ENCODE results near the gene PKN1.
"Not testable (repeated sequence)": the region's sequence is repeated elsewhere in the genome, so short reads cannot be mapped to it uniquely, and the experiment has no call there.

The PKN1 gene

DNA sequence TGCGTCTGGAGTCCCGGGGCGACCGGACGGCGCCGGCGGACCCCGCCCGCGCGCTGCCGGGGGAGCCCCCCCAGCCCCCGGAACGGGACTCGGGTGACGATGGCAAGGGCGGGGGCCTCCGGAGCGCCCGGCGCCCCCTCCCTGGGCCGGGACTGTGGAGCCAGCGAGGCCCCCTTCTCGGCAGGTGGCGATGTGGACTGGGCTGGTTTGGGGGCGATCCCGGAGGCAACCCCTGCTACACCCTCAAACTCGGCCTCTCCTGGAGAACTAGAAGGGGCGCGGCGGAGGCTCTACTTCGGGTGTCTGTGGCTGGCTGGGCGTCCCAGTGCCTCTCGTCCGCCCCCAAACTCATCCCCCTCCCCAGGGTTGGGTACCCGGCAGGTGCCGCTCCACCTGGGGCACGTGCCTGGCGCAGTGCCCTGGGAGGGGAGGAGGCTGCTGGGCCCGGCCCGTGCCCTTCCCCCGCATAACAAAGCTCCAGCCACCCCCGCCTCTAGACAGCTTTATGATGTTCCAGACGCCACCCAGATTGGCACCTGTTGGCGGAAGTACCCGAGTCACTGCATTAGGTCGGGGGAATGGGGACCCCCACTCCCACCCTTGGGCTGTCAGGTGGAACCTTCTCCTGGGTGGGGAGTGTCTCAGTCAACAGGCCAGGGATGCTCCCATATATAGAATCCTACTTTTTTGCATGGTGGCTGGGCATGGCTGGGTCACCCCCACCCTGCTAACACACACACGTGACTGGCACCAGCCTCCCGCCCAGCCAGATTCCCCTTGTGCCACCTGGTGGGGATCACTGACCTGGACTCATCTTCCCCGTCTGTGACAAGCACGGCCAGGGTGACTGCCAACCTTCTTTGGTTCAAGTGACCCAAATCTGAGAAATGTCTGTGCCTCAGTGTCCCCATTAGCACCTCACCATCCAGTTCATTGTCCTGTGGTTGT is 722 bp downstream of the PKN1 start:
- peak; percentile 43 for DNase-seq

GRCh38 chr19:14434543-14435319 is 1.6 kb downstream of the PKN1 start:
- DNase-seq, result peak; percentile 21

DNA sequence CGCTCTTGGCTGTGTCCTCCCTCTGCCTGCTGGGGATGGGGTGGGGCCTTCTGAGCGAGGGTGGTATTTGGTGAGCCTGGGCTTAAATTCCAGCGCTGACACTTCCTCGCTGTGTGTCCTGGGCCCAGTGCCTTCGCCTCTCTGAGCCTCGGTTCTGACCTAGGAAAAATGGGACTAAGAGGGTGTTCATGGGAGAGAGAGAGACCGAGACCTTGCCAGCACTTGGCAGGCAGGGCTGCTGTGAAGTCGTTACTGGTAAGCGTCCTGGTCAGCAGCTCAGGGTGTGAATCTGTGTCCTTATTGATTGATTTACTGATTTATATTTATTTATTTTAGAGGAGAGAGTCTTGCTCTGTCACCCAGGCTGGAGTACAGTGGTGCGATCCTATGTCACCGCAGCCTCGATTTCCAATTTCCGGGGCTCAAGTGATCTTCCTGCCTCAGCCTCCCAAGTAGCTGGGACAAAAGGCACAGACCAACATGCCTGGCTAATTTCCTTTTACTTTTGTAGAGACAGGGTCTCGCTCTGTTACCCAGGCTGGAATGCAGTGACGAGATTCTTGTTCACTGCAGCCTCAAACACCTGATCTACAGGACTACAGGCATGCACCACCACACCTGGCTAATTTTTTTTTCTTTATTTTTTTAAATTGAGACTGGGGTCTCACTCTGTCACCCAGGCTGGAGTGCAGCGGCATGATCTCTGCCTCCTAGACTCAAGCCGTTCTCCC is 2.4 kb downstream of the PKN1 start:
- no peak for DNase-seq

- no peak for DNase-seq
These were observed 4.6 kb downstream of the PKN1 start for GRCh38 chr19:14437578-14438140.

DNA sequence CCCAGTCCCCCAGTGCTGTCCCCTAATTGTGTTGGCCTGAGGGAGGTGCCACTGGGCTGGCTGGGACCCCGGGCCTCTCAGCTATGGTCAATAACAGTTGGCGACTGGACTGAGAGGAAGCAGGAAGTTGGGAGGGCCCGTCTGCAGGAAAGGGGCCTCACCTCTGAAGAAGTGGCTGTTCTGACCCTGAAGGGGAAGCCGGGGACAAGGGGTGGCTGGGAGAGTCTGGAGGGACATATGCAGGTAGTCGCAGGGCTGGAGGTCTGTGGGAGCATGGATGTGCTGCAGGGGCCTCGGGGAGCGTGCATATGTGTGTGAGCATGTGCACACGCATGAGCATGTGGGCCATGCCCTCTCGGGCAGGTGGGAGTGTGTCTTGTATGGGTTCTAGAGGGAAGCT is 5.9 kb downstream of the PKN1 start:
- DNase-seq, result no peak

DNA sequence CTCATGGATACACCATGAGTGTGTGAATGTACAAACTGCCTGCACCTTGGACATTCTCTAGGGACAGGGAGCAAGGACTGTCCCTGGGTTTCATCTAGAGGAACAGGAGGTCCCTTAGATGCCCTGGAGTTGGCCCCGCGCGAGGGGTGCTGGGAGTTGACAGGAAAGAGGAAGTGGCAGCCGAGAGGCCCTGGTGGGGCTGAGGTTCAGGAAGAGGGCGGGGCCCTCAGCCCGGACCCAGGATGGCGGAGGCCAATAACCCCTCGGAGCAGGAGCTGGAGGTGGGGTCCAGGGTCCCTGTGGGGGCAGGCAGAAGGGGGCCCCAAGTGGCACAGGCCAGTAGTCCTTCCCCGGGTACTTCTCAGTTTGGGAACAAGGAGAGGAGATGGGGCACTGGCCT is 6.9 kb downstream of the PKN1 start:
- peak; percentile 64 for DNase-seq

DNA sequence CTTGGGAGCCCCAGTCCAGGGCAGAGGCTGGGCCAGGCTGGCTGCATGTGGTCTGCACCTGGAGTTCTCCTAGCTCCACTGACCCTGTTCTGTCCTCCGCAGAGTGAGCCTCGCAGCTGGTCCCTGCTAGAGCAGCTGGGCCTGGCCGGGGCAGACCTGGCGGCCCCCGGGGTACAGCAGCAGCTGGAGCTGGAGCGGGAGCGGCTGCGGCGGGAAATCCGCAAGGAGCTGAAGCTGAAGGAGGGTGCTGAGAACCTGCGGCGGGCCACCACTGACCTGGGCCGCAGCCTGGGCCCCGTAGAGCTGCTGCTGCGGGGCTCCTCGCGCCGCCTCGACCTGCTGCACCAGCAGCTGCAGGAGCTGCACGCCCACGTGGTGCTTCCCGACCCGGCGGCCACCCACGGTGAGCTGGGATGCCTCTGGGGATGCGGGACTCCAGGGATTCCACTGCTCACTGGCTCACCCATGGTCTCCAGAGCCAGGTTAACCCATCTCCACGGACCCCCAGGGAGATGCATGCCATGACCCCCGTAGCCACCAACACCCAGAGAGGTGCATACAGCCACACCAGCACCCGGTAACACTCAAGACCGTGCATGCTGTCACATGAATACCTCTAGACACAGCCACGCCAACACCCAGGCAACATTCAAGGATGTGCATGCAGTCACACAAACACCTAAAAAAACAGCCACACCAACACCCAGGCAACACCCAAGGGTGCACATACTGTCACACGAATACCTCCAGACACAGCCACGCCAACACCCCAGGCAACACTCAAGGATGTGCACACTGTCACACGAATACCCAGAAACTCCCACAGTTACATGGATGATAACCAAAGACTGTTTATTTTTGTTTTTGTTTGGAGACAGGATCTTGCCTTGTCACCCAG is 8.2 kb downstream of the PKN1 start:
- no peak for DNase-seq

DNA sequence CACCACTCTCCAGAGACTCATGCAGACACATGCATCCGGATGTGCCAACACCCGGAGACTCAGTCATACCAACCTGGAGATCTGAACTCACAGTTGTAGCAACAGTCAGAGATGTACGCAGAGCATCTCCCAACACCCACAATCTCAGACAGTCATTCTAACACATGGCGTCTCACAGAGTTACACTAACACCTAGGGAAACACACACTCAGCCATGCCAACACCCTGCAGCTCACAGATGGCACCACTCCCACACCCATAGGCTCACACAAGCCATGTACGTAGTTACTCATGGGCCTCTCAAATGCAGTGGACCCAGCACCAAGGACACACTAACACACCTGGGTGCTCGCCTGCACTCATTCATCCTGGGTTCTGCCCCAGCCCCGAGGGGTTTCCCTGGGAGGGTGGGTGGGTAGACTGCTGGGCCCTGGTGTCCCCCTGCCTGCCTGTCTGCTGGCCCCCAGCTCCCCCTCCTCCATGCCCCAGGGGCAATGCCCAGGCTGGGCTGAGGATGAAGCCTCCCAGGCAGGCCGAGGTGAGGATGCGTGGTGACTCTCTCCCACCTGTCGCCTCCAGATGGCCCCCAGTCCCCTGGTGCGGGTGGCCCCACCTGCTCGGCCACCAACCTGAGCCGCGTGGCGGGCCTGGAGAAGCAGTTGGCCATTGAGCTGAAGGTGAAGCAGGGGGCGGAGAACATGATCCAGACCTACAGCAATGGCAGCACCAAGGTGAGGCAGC is 10.0 kb downstream of the PKN1 start:
- no peak for DNase-seq

GRCh38 chr19:14443632-14444216 is 10.6 kb downstream of the PKN1 start:
- DNase-seq, result no peak

DNA sequence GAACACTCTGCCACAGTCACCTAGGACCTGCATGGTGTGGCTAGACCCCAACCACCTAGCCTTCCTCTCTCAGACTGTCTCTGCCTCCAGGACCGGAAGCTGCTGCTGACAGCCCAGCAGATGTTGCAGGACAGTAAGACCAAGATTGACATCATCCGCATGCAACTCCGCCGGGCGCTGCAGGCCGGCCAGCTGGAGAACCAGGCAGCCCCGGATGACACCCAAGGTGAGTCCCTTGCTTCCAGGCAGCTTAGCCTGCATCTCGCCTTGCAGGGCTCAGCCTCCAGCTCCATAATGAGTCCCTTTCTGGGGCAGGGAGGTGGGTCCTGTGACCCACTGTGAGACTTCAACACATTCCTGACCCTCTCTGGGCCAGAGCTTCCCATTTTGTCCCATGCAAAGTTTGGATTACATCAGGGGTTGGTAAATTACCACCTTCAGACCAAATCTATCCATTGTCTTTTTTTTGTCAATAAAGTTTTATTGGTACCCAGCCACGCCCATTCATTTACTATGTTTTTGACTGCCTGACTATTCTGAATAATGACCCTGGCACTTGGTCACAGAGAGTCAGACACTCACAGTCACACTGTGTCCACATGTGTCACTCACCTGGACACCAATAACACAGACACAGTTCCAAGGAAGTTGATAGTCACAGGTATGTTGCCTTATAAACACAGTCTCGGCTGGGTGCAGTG is 13.4 kb downstream of the PKN1 start:
- no peak for DNase-seq

DNA sequence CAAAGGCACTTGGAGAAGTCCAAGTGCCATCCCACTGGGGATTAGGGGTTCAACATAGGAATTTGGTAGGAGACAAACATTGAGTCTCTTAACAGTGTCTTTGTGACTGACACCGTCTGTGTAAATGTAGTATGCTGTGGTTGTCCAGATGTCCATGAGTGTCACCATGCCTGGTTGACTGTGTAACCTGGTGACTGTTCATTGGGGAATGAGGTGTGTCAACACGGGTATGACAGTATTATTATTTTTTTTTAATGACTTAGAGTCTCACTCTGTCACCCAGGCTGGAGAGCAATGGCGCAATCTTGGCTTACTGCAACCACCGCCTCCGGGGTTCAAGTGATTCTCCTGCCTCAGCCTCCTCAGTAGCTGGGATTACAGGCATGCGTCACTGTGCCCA is 16.2 kb downstream of the PKN1 start:
- DNase-seq, result no peak

DNA sequence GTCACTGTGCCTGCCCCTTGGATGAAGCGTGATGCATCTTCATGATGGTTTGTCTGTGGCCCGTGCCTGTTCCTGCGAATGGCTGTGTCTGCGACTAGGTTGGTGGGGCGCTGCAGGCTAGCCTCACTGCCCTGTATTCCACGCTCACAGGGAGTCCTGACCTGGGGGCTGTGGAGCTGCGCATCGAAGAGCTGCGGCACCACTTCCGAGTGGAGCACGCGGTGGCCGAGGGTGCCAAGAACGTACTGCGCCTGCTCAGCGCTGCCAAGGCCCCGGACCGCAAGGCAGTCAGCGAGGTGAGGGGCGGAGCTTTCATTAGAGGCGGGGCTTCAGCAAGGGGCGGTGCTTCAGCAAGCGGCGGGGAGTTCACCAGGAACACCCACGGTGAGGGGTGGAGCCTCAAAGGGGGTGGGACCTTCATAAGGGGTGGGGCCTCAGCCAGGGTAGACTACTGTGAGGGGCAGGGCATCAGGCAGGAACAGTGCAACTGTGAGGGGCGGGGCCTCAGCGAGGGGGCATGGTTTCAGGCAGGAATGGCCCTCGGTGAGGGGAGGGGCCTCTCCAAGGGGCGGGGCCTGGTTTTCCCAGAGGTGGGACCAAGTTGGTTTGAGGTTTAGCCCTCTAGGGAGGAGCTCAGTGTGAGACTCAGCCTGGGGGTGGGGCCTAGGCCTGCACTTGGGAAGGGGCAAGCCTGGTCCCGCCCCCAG is 17.2 kb downstream of the PKN1 start:
- DNase-seq, result no peak

GRCh38 chr19:14450876-14451275 is 17.8 kb downstream of the PKN1 start:
- no peak for DNase-seq

- DNase-seq, result not testable (repeated sequence)
These were observed 19.2 kb downstream of the PKN1 start for GRCh38 chr19:14452303-14452702.

DNA sequence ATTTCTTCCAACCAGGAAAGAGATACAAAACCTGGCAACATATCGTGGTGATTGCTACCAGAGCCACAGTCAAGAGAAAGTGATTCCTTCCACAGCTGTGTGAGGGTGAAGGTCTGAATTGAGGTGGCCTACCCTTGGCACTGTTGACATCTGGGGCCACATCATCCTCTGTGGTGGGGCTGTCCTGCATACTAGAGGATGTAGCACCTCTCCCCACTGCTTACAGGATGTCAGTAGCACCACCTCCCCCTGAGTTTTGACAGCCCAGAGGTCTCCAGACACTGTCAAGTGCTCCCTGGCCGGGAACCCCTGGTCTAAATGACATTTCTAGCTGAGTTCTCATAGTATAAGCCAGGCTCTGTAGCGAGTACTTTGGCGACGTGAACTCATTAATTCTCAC is 26.6 kb downstream of the PKN1 start:
- no peak for DNase-seq

- no peak for DNase-seq
These were observed 27.8 kb downstream of the PKN1 start for GRCh38 chr19:14460935-14461334.

DNA sequence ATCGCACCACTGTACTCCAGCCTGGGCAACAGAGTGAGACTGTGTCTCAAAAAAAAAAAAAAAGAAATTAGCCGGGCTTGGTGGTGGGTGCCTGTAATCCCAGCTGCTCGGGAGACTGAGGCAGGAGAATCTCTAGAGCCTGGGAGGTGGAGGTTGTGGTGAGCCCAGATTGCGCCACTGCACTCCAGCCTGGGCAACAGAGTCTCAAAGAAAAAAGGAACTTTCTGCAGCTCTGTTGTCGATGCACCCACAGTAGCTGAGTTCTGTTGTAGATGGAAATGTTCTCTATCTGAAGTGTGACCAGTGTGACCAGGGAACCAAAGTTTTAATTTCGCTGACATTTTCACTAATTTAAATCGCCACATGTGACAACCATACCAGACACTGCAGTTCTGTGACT is 29.3 kb downstream of the PKN1 start:
- not testable (repeated sequence) for DNase-seq

DNA sequence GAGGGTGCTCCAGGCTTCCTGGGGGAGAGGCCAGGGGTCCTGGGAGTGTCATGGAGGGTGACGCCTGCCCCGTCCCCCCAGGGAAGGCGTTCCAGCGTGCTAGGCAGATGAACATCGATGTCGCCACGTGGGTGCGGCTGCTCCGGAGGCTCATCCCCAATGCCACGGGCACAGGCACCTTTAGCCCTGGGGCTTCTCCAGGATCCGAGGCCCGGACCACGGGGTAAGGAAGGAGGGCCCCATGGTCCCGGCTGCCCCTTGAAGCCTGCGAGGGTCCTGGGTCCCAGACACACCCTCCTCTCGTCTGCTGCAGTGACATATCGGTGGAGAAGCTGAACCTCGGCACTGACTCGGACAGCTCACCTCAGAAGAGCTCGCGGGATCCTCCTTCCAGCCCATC is 30.6 kb downstream of the PKN1 start:
- DNase-seq, result no peak

GRCh38 chr19:14467391-14467790 is 34.3 kb downstream of the PKN1 start:
- no peak for DNase-seq
